ENCODE measurements around the gene HM13.
A peak's percentile ranks its signal among the peaks of the same experiment; 100 is the strongest.
"Not testable (repeated sequence)": the region's sequence is repeated elsewhere in the genome, so short reads cannot be mapped to it uniquely, and the experiment has no call there.

HM13 gene

DNA sequence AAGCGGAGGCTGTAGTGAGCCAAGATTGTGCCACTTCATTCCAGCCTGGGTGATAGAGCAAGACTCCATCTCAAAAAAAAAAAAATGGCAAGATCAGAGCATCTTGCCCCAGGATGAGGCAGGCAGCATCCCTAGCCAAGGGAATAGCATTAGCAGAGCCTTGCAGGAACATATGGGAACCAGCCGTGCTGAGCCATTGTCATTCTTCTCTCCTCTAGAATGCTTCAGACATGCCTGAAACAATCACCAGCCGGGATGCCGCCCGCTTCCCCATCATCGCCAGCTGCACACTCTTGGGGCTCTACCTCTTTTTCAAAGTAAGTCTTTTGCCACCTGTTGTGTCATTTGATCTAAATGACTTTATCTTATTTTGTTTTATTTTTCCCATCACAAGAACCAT lies 13.0 kb downstream of the HM13 start:
- Histone ChIP-seq H3K36me3 (ENCODE audit: insufficient read depth, low read length) (peaks cover 22% of the 10 kb centered on the region), H3K4me3 (ENCODE audit: low read depth, low read length) (no peak overlapping the region), H3K27me3 (ENCODE audit: insufficient read depth, low read length) (no peaks in the 10 kb centered on the region), H3K79me2 (ENCODE audit: control insufficient read depth, insufficient read depth, low read length, unreplicated experiment) (peaks cover 43% of the 10 kb centered on the region), H3K27ac (ENCODE audit: low read depth, low read length) (no peak overlapping the region), H2AFZ (ENCODE audit: low read length, unreplicated experiment) (no peak overlapping the region), H3K4me1 (ENCODE audit: control insufficient read depth, insufficient read depth, low read length, unreplicated experiment) (peaks cover 17% of the 10 kb centered on the region)

- no peak overlapping the region for H3K27ac ChIP-seq (ENCODE audit: low read depth, low read length)
- peaks cover 30% of the 10 kb centered on the region; the same call in 1 of the 2 replicates for H3K36me3 ChIP-seq (ENCODE audit: insufficient read depth, low read length)
- H3K79me2 ChIP-seq (ENCODE audit: control insufficient read depth, insufficient read depth, low read length, unreplicated experiment) = peaks cover 15% of the 10 kb centered on the region
- H3K4me3 ChIP-seq (ENCODE audit: low read depth, low read length) = no peak overlapping the region
- no peaks in the 10 kb centered on the region for H3K27me3 ChIP-seq (ENCODE audit: insufficient read depth, low read length)
- no peak overlapping the region for H2AFZ ChIP-seq (ENCODE audit: low read length, unreplicated experiment)
- H3K4me1 ChIP-seq (ENCODE audit: control insufficient read depth, insufficient read depth, low read length, unreplicated experiment) = peaks cover 4% of the 10 kb centered on the region
Measured at GRCh38 chr20:31535298-31535697, 21.1 kb downstream of the HM13 start.

GRCh38 chr20:31536575-31536974 lies 22.3 kb downstream of the HM13 start:
- Histone ChIP-seq H3K4me3 (ENCODE audit: low read depth, low read length) (no peak overlapping the region), H3K79me2 (ENCODE audit: control insufficient read depth, insufficient read depth, low read length, unreplicated experiment) (peaks cover 18% of the 10 kb centered on the region), H3K36me3 (ENCODE audit: insufficient read depth, low read length) (peaks cover 27% of the 10 kb centered on the region; the same call in 1 of the 2 replicates), H3K4me1 (ENCODE audit: control insufficient read depth, insufficient read depth, low read length, unreplicated experiment) (peaks cover 6% of the 10 kb centered on the region), H3K27ac (ENCODE audit: low read depth, low read length) (no peak overlapping the region), H2AFZ (ENCODE audit: low read length, unreplicated experiment) (no peak overlapping the region), H3K27me3 (ENCODE audit: insufficient read depth, low read length) (no peaks in the 10 kb centered on the region)

GRCh38 chr20:31537116-31537871 lies 23.1 kb downstream of the HM13 start:
- Histone ChIP-seq H3K79me2 (ENCODE audit: control insufficient read depth, insufficient read depth, low read length, unreplicated experiment) (peaks cover 15% of the 10 kb centered on the region), H3K27ac (ENCODE audit: low read depth, low read length) (no peak overlapping the region), H3K36me3 (ENCODE audit: insufficient read depth, low read length) (peaks cover 24% of the 10 kb centered on the region; the same call in 1 of the 2 replicates), H3K4me3 (ENCODE audit: low read depth, low read length) (no peak overlapping the region), H2AFZ (ENCODE audit: low read length, unreplicated experiment) (no peak overlapping the region), H3K27me3 (ENCODE audit: insufficient read depth, low read length) (no peaks in the 10 kb centered on the region), H3K4me1 (ENCODE audit: control insufficient read depth, insufficient read depth, low read length, unreplicated experiment) (peaks cover 13% of the 10 kb centered on the region)

DNA sequence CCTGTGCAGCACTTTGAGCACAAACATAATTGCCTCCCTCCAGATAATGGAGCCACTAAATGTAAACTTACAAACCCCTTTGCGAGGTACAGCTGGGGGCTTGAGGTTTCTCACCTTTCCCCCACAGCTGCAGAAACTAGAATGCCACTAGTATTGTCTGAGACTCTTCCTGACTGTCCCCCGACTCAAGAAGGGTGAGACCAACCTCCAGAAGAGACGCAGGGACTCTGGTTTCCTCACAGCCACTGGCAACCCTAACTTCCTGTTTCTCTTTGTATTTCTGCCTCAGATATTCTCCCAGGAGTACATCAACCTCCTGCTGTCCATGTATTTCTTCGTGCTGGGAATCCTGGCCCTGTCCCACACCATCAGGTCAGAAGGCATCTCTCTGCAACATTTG lies 23.6 kb downstream of the HM13 start:
- H3K27me3 ChIP-seq (ENCODE audit: insufficient read depth, low read length) = no peaks in the 10 kb centered on the region
- no peak overlapping the region for H2AFZ ChIP-seq (ENCODE audit: low read length, unreplicated experiment)
- H3K79me2 ChIP-seq (ENCODE audit: control insufficient read depth, insufficient read depth, low read length, unreplicated experiment) = peaks cover 11% of the 10 kb centered on the region
- H3K4me3 ChIP-seq (ENCODE audit: low read depth, low read length) = no peak overlapping the region
- peaks cover 19% of the 10 kb centered on the region; the same call in 1 of the 2 replicates for H3K36me3 ChIP-seq (ENCODE audit: insufficient read depth, low read length)
- H3K27ac ChIP-seq (ENCODE audit: low read depth, low read length) = no peak overlapping the region
- peaks cover 17% of the 10 kb centered on the region for H3K4me1 ChIP-seq (ENCODE audit: control insufficient read depth, insufficient read depth, low read length, unreplicated experiment)

DNA sequence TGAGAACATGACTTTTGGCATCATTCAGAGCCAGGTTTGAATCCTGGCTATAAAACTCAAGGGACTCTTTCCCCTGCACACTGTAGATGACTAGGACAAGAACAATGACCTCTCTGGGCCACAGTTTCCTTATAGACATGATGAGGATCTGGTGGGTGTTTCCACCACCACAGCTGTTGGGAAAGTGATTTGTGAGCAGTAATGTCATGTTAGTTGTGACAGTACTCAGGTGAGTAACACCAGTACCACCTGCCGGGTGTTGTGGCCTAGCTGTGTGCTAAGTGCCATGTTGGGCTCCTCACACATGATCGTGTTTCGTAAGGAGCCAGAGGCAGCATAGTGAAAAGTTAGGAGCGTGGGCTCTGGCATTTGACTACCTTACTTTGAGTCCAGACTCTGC lies 24.1 kb downstream of the HM13 start:
- Histone ChIP-seq H3K4me3 (ENCODE audit: low read depth, low read length) (no peak overlapping the region), H3K27me3 (ENCODE audit: insufficient read depth, low read length) (no peaks in the 10 kb centered on the region), H2AFZ (ENCODE audit: low read length, unreplicated experiment) (no peak overlapping the region), H3K27ac (ENCODE audit: low read depth, low read length) (no peak overlapping the region), H3K4me1 (ENCODE audit: control insufficient read depth, insufficient read depth, low read length, unreplicated experiment) (peaks cover 17% of the 10 kb centered on the region), H3K79me2 (ENCODE audit: control insufficient read depth, insufficient read depth, low read length, unreplicated experiment) (peaks cover 11% of the 10 kb centered on the region), H3K36me3 (ENCODE audit: insufficient read depth, low read length) (peaks cover 18% of the 10 kb centered on the region; the same call in 1 of the 2 replicates)

DNA sequence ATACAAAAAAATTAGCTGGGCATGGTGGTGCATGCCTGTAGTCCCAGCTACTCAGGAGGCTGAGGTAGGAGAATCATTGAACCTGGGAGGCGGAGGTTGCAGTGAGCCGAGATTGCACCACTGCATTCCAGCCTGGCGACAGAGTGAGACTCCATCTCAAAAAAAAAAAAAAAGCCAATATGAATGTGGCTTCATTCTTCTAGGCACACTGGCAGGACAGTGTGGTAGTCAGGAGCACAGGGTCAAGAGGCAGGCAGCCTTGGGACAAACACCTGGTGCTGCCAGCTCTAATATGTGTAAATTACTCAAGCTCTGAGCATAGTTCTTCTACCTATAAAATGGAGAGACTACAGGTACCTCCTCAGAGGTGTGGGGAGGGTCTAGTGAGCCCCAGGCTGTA lies 25.4 kb downstream of the HM13 start:
- peaks cover 18% of the 10 kb centered on the region; the same call in 1 of the 2 replicates for H3K36me3 ChIP-seq (ENCODE audit: insufficient read depth, low read length)
- H3K4me1 ChIP-seq (ENCODE audit: control insufficient read depth, insufficient read depth, low read length, unreplicated experiment) = peaks cover 24% of the 10 kb centered on the region
- peaks cover 11% of the 10 kb centered on the region for H3K79me2 ChIP-seq (ENCODE audit: control insufficient read depth, insufficient read depth, low read length, unreplicated experiment)
- H3K27ac ChIP-seq (ENCODE audit: low read depth, low read length); H2AFZ ChIP-seq (ENCODE audit: low read length, unreplicated experiment); H3K4me3 ChIP-seq (ENCODE audit: low read depth, low read length); H3K27me3 ChIP-seq (ENCODE audit: insufficient read depth, low read length): not testable (repeated sequence)

DNA sequence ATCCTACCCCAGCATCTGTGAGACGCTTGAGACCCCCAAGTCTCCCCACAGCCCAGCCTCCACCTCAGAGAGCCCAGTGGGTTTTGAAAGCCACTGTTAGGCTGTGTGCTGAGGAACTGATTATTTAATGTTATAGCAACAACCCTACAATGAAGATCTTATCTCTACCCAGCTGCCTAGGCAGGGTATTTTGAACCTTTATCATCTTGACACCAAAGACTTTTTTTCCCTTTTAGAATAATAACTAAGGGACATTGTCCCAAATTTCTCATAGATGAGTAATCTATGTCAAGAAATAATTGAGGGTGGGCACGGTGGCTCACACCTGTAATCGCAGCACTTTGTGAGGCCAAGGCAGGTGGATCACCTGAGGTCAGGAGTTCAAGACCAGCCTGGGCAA lies 26.2 kb downstream of the HM13 start:
- H3K36me3 ChIP-seq (ENCODE audit: insufficient read depth, low read length) = peaks cover 18% of the 10 kb centered on the region; the same call in 1 of the 2 replicates
- peaks cover 11% of the 10 kb centered on the region for H3K79me2 ChIP-seq (ENCODE audit: control insufficient read depth, insufficient read depth, low read length, unreplicated experiment)
- no peak overlapping the region for H2AFZ ChIP-seq (ENCODE audit: low read length, unreplicated experiment)
- H3K27me3 ChIP-seq (ENCODE audit: insufficient read depth, low read length) = no peaks in the 10 kb centered on the region
- no peak overlapping the region for H3K4me3 ChIP-seq (ENCODE audit: low read depth, low read length)
- no peak overlapping the region for H3K27ac ChIP-seq (ENCODE audit: low read depth, low read length)
- H3K4me1 ChIP-seq (ENCODE audit: control insufficient read depth, insufficient read depth, low read length, unreplicated experiment) = peaks cover 32% of the 10 kb centered on the region

DNA sequence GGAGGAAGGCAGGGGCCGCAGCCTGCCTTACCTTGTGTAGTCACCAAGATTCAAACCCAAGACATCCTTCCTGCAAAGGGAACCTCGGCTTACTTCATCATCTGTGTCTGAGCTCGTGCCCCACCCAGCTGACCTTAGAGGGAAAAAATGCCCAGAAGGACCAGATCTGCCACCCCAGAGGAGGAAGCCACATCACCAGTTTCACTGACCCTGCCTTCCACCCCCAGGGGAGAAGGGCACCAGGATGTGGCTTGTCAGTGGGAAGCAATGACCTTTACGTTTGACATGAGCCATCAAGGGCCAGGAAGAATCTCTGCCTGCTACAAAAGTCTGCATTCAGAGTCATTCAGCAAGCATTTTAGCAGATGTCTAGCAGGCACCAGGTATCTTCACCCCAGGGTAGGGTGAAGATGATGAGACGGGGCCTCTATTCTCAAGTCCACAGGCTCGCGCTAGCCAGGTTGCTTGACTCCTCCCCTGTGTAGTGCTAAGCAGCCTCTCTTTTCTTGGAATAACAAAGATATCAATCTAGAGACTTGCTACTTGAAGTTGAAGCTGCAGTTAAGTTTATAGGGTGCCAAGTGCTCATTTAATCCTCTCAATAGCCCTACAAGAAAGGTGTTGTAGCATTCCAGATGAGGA lies 28.1 kb downstream of the HM13 start:
- Histone ChIP-seq H3K27ac (ENCODE audit: low read depth, low read length) (peak overlapping the region; percentile 57), H3K79me2 (ENCODE audit: control insufficient read depth, insufficient read depth, low read length, unreplicated experiment) (peaks cover 18% of the 10 kb centered on the region), H2AFZ (ENCODE audit: low read length, unreplicated experiment) (no peak overlapping the region), H3K36me3 (ENCODE audit: insufficient read depth, low read length) (peaks cover 18% of the 10 kb centered on the region; the same call in 1 of the 2 replicates), H3K4me3 (ENCODE audit: low read depth, low read length) (no peak overlapping the region), H3K27me3 (ENCODE audit: insufficient read depth, low read length) (no peaks in the 10 kb centered on the region), H3K4me1 (ENCODE audit: control insufficient read depth, insufficient read depth, low read length, unreplicated experiment) (peaks cover 33% of the 10 kb centered on the region)

- H2AFZ ChIP-seq (ENCODE audit: low read length, unreplicated experiment) = no peak overlapping the region
- no peak overlapping the region for H3K4me3 ChIP-seq (ENCODE audit: low read depth, low read length)
- peaks cover 33% of the 10 kb centered on the region for H3K4me1 ChIP-seq (ENCODE audit: control insufficient read depth, insufficient read depth, low read length, unreplicated experiment)
- H3K27ac ChIP-seq (ENCODE audit: low read depth, low read length) = peak overlapping the region; percentile 57; the same call in 1 of the 2 replicates
- H3K27me3 ChIP-seq (ENCODE audit: insufficient read depth, low read length) = no peaks in the 10 kb centered on the region
- H3K36me3 ChIP-seq (ENCODE audit: insufficient read depth, low read length) = peaks cover 24% of the 10 kb centered on the region; the same call in 1 of the 2 replicates
- H3K79me2 ChIP-seq (ENCODE audit: control insufficient read depth, insufficient read depth, low read length, unreplicated experiment) = peaks cover 23% of the 10 kb centered on the region
Measured at GRCh38 chr20:31542963-31543362, 28.7 kb downstream of the HM13 start.
